Airway epithelial cell (primary cell): Measurements from ENCODE around the gene SCAF4. TPM values are rescaled to one million over a fixed set of nuclear protein-coding genes. Genes with fewer than 3 reads are reported as not detected.

Experiments used
- total RNA-seq: library from RNA; depleted of rRNA; stranded (reverse); fragments of >200 nt; gene quantifications from 2 replicates; pipeline ENCODE4 v1.2.3, GENCODE V29; 2015

SCAF4 gene, protein sequence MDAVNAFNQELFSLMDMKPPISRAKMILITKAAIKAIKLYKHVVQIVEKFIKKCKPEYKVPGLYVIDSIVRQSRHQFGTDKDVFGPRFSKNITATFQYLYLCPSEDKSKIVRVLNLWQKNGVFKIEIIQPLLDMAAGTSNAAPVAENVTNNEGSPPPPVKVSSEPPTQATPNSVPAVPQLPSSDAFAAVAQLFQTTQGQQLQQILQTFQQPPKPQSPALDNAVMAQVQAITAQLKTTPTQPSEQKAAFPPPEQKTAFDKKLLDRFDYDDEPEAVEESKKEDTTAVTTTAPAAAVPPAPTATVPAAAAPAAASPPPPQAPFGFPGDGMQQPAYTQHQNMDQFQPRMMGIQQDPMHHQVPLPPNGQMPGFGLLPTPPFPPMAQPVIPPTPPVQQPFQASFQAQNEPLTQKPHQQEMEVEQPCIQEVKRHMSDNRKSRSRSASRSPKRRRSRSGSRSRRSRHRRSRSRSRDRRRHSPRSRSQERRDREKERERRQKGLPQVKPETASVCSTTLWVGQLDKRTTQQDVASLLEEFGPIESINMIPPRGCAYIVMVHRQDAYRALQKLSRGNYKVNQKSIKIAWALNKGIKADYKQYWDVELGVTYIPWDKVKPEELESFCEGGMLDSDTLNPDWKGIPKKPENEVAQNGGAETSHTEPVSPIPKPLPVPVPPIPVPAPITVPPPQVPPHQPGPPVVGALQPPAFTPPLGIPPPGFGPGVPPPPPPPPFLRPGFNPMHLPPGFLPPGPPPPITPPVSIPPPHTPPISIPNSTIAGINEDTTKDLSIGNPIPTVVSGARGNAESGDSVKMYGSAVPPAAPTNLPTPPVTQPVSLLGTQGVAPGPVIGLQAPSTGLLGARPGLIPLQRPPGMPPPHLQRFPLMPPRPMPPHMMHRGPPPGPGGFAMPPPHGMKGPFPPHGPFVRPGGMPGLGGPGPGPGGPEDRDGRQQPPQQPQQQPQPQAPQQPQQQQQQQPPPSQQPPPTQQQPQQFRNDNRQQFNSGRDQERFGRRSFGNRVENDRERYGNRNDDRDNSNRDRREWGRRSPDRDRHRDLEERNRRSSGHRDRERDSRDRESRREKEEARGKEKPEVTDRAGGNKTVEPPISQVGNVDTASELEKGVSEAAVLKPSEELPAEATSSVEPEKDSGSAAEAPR
- total RNA-seq, result 4.7 and 10.6 TPM in 2 replicates

DNA sequence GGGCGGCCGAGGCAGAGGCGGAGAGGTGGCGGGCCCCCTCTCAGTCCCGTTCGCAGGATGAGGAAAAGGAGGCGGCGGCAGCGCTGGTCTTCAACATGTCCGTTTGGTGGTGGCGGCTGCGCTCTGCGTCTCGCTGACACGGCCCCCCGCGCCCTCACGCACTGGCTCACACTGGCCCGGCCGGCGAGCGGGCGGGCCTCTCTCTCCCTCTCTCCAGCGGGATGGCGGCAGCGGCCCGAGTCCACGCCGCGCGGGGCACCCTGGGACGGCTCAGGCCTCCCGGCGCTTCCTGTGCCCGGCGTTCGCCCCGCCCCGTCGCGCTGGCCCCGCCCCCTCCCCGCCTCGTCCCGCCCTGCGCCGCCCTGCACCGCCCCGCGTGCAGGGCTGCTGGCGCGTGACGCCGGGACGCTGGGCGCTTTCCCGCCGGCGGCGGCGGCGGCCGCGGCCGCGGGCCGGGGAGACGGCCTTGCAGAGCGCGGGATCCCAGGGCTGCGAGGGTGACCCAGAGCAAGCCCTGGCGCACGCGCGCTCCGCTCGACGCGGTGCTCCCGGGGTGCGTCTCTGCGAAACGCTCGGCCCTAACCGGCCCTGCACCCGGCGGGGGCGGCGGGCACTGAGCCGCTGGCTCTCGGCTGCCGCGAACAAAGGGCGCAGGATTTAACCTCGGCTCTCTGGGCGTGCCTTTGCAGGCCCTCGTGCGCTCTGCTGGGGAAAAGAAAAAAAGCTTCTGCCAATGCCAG is at the start of gene SCAF4:
TSS of gene SCAF4 (minus strand) at position 262 of the 740 bp plus-strand sequence. CDS start 426 bp downstream, outside the sequence.

DNA sequence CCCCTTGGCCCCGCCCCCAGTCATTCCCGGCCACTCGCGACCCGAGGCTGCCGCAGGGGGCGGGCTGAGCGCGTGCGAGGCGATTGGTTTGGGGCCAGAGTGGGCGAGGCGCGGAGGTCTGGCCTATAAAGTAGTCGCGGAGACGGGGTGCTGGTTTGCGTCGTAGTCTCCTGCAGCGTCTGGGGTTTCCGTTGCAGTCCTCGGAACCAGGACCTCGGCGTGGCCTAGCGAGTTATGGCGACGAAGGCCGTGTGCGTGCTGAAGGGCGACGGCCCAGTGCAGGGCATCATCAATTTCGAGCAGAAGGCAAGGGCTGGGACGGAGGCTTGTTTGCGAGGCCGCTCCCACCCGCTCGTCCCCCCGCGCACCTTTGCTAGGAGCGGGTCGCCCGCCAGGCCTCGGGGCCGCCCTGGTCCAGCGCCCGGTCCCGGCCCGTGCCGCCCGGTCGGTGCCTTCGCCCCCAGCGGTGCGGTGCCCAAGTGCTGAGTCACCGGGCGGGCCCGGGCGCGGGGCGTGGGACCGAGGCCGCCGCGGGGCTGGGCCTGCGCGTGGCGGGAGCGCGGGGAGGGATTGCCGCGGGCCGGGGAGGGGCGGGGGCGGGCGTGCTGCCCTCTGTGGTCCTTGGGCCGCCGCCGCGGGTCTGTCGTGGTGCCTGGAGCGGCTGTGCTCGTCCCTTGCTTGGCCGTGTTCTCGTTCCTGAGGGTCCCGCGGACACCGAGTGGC is 72.2 kb downstream of the SCAF4 start, which contains the start of gene SOD1:
TSS of gene SOD1 (plus strand) at position 158 of the 723 bp plus-strand sequence. CDS start at position 235, 77 bp downstream.

Other genes with a start within 250 kb of the SCAF4 start
- 247 and 278 TPM in 2 replicates for gene SOD1, start 72.4 kb downstream of the SCAF4 start, total RNA-seq
- 0.07 TPM in 1 of 2 replicates, not detected in the other for gene HUNK, start 140.9 kb upstream of the SCAF4 start, total RNA-seq